HG03066 (cell line): ENCODE data around the gene NOS1AP.
"Not testable (repeated sequence)": the region's sequence is repeated elsewhere in the genome, so short reads cannot be mapped to it uniquely, and the experiment has no call there.

ENCODE experiments used
- ATAC-seq: cut with Tn5 transposase; IDR thresholded peaks from one replicate; pipeline ENCODE4 v1.9.1; 2021; ENCODE audit warnings: low read depth; ENCODE audit not compliant: unreplicated experiment

Gene NOS1AP

DNA sequence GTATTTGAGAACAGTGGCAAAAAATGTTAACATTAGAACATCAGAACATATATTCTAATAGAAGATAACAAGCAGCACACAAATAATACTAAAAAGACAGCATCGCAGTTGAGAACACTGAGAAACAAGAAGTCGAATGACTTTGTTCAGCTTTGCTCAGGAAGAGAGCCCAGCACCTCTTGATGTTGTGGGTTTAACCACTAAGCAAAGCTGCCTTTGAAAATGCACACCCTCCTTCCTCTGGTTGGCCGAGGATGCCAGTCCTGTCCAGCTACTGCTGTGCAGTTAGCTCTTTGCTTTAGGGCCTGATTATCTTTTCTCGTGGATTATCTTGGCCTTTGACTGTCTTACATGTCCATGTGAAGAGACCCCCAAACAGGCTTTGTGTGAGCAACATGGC is 246.7 kb downstream of the NOS1AP start:
- ATAC-seq, result no peak

DNA sequence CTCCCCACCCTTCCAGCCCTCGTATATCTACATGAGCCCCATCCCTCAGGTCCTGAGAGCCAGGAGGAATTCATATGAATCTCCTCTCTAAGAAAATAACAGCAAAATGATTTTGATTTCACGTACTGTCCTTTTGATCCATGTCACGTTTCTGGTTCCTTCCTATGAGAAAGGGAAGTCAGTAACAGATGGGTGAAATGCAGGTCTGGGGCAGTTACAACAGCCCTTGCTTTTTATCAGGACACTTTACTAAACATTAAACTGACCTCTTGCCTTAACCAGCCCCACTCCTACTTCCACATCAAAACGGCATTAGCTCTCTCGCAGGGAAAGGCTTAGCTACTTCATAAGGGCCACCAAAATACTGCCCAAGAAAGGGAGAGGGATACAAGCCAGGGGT is 248.1 kb downstream of the NOS1AP start:
- no peak for ATAC-seq

DNA sequence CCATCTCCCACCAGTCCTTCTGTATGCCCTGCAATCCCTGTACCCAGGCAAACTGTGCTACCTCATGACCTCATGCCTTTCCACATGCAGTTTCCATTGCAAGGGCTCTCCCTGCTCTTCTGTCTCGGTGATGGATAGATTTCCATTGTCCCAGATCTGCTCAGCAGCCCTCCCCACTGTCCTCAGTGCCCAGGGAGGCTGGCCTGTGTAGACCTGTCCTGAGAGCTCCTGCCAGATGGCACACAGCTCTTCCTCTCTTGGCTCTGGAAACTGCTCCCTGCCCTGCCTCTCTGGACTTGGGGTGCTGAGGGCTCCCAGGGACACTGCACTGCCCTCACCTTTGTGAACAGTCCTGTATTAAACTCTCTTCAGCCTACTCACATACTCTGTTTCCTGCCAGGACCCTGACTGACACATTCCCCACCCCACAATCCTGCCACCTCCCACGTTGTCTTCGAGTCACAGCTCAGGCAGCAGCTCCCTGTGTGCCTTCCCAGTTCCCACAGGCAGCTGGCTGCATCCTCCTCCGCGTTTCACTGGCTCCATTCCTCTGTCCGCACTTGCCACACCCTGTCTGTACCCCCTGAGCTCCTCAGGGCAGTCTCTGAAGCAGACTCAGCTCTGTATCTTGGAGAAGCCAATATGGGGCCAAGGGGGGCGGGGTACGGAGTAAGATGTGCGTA is 250.1 kb downstream of the NOS1AP start:
- ATAC-seq, result no peak

DNA sequence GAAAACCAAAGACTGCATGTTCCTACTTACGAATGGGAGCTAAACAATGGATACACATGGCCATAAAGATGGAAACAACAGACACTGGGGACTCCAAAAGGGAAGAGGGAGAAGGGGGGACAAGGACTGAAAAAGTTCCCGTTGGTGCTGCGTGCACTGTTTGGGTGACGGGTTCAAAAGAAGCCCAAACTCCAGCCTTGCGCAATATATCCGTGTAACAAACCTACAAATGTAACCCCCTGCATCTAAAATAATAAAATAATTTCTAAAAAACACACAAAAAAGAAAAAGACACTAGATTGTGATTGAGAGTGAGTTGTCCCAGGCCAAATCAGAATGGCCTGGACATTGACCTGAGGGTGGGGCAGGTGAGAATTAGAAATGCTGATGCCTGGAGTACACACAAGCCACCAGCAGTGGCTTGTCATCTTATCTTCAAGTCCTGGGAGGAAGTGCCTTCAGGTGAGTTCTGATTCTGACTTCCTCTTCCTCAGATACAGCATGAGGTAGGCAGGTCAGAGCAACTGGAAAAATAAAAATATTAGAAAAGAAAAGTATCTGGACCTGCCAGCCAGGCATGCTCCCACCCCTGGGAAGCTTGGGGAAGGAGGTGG is 252.4 kb downstream of the NOS1AP start:
- ATAC-seq, result no peak

DNA sequence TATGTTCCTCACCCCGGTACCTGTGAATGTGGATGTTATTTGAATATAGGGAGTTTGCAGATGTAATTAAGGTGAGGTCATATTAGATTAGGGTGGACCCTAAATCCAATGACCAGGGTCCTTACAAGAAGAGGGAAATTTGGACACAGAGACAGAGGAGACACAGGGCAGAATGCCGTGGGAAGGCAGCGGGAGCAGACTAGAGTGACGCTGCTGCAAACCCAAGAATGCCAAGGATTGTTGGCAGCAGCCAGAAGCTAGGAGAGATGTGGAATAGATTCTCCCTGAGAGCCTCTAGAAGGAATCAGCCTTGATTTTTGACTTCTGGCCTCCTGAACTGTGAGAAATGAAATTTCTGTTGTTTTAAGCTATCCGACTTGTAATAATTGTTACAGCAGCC is 253.5 kb downstream of the NOS1AP start:
- no peak for ATAC-seq

DNA sequence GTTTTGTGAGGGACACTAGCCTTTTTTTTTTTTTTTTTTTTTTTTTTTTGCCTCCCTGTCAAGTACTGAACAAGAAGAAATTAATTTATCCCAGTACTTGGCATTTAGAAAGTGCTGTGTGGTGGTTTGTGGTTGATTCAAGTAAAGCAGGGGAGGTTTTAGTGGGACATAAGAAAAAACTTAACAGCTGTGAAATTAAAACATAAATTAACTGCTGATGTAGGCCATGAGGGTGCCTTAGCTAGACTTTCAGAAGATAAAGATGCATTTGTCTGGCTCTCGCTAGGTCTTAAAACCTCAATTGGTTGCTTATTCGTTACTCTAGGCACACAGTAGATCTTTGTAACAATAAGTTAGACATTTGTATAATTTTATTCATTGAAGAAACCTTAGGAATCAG is 254.9 kb downstream of the NOS1AP start:
- ATAC-seq, result no peak

DNA sequence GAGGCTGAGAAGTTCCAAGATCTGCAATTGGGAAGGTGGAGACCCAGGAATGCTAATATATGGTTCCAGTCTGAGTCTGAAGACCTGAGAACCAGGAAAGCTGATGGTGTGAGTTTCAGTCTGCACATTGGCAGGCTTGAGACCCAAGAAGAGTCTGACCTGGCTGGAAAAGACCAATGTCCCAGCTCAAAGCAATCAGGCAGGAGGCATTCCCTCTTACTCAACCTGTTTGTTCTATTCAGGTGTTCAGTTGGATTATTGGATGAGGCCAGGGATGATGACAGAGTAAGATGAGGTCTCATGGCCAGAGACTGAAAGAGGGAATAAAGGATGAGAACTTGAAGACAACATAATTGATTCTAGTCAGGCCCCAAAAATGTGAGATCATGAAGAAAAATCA is 257.1 kb downstream of the NOS1AP start:
- no peak for ATAC-seq

DNA sequence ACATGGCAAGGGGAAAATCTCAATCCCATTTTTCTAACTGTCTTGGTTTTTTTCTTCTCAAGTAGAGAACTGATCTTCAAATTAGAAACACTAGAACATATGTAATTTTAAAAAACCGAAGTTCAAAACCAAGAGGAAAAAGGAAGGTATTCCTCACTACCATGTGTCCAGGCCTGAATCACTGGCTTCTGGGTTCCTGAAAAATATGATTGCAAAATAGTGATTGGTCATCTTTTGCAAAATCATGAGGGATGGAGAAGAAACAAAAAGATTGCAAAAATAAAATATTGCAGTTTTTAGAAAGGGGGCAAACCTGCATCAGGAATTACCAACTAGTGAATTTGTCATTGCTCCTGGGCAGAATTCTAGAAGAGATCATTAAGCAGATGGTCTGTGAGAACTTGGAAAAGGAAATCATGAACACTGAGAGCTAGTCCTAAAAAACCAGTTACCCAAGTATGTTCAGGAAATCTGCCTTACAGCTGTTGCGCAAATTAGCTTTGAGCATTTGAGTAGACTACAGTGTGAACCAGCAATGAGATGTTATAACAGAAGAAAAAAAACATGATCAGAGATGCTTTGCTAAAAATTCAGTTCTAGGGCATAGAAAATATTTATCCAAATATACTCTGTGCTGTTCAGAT is 257.8 kb downstream of the NOS1AP start:
- no peak for ATAC-seq

DNA sequence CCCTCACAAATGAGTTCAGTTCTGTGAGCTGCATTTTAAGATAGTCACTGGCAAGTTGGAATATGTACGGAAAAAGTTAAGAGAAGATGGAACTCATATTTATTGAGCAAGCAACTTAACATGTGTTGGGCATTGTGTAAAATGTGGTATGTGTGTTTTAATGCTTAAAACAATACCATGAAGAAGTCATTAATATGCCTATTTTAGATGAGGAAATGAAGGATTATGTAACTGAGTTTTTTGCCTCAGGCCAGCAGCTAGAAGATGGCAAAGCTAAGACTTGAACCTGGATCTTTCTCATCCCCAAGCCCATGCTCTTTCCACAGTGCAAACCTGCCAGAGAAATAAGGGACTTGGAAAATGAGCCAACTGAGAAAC is 258.3 kb downstream of the NOS1AP start:
- no peak for ATAC-seq

DNA sequence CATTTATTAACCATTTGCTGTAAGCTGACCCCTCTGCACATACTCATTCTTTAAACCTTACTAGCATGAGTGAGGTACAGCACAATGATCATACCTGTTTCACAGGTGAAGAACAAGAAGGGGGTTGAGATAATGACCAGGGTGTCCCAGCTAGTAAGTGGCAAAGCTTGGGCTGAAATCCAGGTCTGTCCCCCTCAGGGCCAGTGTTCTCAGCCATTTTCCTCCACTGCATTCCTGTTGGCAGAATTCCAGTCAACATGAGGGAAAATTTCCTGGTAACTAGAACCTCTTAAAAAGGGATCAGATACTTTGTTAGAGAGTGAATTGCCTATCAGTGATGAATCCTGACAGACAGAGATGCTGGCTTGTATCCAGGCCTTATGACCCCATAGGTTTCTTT is 259.0 kb downstream of the NOS1AP start:
- ATAC-seq, result no peak

DNA sequence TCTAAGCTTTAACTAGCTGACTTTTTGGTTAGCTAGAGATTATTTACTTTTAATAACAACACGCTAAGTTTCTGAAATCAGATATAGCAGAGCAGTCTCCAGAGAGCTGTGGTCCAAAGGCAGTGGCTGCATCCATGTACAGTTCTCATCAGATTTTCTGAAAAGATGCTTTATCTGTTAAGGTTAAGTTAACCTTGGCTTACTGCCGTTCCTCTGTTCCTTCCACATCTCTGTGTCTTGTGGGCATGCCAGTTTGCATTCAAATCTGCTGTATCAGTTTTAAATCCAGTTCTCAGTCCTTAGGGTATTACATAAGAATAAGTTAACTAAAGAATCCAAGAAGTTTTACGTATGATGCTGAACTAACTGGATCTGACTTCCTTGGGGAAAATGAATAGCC is 260.3 kb downstream of the NOS1AP start:
- no peak for ATAC-seq

DNA sequence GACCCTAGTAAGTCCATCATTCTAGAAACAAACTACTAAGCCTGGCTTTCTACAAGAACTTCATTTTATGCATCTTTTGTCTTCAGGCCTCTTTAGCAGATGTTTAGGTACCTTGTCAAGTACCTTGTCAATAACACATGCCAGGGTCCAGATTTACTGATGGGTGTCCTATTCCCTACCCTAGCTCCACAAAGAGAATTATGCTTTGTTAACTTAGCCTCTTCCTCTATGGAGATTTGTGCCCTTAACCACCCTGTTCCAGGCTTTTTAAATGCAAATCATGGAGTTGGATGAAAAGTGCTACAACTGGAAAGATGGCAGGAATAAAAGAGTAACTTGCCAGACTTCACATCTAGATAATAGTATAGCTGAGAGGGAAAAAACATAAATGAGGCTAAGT is 264.5 kb downstream of the NOS1AP start:
- no peak for ATAC-seq

DNA sequence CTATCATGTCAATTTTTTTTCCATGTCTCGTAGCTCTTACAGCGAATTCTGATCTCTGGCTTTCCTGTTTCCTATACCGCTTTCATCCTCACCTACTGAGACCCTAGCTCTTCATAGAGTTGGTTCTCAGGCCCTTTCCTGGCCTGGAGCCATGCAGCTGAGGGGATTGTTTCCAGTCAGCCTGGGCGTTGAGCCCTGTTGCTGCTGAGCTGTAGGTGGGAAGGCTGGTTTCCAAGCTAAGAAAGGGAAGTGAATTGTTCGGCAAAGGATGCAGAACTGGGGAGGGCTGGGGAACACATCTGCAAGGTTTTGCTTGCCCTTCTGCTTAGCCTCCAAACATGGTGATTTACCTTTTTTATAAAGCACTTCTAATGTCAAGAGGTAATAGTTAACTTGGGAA is 265.6 kb downstream of the NOS1AP start:
- no peak for ATAC-seq

DNA sequence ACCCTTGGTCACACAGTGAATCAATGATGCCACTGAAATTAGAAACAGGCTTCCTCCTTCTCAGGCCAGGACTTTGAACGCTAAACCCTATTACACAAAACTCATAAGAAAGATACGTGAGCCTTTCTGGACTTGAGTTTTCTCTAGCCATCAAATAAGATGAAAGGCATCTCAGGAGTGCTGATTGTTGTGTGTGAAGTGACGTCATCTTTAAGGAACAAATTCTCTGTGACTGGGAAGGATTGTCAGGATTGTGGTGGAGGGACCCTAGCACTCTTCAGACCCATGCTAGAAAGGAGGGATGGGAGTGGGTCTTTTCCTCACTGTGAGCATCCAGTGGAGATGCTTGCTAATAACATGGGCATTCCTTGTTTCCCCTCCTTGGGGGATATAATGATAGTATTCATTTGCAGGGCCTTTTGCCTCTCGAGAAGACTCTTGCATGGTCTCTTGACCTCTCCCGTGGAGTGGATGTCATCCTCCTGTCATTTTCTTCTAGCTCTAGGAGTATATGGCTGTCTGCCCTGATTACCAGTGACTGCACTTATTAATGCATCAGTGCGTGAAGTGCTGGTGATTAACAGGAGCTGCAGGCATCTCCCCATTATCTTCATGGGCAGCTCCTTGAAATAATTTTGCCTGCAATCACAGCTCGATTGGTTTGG is 267.3 kb downstream of the NOS1AP start:
- no peak for ATAC-seq

DNA sequence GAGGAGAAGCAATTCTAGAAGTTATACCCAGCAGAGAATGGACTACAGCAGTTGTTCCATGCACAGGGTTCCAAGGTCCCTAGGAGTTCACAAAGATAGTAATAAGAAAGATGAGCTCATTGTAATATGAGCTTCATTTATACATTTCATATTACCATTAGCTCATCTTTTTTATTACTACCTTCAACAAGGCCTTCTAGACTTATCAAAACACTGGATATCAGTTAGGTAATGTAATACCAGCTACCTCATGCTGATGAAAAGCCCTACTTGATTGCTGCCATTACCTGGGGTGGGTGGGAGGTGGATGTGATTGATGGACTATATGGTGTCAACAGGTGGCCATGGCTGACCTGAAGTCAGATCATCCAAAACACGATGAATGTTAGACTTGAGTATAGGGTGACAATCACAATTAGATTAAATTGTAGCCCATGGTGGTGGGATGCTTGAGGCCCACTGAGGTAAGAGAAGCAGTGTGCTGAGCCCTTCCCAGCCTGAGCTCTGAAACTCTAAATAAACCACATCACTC is 273.0 kb downstream of the NOS1AP start:
- ATAC-seq, result no peak

DNA sequence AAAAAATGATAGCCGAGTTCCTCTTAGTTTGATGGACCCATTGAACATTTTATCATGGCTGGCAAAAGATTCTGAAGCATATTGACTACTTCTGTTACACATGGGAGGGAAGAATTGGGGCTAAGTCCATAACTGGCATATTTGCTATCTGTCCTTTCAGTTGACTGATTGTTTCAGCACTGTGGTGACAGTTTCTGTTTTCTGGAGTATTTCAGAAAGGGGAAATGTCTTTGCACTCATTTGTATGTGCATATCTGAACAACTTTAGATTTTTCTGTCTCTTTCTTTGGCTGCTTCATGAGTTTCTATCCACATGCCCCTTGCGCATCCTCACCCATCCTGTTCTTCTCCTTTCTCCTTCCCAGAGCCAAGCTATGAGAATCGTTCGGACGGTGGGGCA is 274.0 kb downstream of the NOS1AP start:
- no peak for ATAC-seq

DNA sequence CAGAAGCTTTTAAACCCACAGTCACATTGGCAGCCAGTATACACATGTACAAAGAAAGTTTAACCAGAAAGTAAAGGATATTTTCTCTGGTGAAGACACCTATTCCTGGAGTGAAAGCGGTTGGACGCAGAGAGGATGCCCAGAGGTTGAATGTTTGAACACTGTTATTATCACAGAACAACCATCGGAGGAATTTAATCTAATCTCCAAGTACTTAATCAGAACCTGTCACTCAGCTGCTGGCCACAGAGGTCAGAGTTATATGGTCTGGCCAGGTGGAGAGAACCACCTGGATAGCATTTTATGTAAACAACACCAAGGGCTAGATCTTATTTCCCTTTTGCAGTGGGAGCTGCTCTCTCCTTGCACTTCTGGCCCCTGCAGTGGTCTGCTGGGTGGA is 277.8 kb downstream of the NOS1AP start:
- no peak for ATAC-seq

DNA sequence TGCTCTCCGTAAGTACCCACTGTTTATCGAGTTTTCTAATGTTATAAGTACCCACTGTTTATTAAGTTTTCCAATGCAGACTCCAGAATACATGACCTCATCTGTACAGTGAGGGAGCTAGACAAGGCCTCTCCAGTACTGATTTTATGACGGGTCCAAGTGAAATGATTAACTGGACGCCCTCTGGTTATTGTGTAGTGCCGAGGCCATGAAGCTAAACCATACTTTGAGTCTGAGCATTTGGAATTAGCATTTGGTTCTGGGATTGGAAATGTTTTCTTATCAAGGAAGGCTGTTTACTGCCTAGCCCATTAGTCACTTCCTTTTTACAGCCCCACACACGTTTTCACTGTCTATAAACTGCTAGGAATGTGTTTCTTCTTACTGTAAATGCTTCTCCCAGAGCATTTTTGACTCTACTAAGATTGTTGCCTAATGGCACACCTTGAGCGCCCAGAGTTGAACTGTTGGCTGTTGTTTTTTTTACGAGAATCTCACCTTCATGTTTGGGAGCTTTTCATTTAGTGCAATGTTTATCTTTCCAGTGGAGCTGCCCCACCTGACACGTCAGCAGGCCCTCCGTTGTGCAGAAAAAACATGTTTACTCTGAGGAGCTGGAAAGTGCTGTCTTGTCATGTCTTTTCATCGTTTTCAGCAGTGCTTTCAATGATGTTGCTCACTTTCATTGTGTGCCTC is 280.3 kb downstream of the NOS1AP start:
- no peak for ATAC-seq

DNA sequence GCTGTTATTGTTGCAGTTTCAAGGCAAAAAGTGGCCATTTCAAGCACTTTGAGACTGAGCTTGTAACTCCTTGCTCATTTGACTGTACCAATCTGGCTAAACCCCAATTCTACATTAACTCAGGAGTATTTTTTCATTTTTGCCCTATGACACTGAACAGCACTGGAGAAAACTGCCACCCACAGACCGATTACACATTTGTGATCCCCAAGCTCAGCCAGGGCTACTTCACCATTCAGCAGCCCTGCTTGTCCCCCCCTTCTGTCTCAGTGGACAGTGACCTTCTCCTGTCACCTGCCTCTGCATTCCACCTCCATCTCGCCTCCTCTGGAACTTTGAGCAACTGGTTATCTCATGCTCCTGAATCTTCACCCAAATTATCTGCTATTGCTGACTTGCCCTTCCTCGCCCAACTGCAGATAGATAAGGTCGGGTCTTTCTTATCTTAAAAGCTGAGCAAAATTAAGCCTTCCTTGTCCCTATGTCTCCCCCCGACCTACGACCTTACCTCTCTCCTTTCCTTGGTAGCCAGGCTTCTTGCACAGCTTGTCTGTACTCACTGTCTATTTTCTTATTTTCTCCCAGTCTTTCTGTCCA is 281.9 kb downstream of the NOS1AP start:
- no peak for ATAC-seq

DNA sequence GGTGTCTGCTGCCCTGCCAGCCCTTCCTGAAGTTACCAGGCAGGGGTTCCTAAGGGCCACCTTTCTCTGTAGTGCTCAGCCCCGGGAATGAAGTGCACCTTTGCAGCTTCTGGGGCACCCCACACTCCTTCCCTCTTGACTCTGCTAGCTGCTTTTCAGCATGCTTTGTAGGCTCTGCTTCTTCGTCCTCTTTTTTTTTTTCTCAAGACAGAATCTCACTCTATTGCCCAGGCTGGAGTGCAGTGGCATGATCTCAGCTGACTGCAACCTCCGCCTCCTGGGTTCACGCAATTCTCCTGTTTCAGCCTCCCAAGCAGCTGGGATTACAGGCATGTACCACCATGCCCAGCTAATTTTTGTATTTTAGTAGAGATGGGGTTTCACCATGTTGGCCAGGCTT is 282.4 kb downstream of the NOS1AP start:
- not testable (repeated sequence) for ATAC-seq
